ENCODE results near the gene THOC7.

THOC7 gene

GRCh38 chr3:63863150-63864007, at the start of gene THOC7, which contains the start of gene ATXN7:
Gene THOC7, minus strand, starts transcription at chr3:63863805. Its CDS starts 15 bp downstream, at chr3:63863790.
Gene ATXN7, plus strand, starts transcription at chr3:63863867. Its CDS starts 48,732 bp downstream, at chr3:63912599.
- peak; percentile 71 for DNase-seq

DNA sequence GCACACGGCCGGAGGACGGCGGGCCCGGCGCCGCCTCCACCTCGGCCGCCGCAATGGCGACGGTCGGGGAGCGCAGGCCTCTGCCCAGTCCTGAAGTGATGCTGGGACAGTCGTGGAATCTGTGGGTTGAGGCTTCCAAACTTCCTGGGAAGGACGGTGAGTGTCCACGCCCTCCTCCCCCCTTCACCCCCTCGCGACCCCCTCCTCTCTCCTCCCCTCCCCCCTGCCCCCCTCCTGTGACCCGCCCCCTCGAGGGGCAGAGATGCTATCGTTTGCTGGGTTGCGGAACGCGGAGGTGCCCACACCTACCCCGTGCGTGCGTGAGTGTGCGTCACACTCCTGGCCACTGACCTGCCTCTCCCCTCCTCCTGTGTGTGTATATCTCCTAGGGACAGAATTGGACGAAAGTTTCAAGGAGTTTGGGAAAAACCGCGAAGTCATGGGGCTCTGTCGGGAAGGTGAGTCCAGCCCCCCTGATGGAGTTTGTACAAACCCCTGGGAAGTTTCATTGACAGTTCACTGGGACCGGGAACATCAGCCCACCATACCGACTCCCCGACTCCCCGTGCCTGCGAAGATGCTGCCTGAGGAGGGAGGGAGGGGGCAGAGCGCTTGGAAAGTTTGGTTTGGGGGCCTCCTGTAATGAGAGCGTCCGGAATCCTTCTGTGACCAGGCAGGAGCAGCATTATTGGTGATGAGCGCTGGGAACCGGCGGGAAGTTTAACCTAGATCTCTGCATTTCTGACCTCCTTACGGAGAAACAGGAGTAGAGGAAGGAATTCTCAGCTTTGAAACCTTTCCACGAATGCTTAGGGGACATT, 49.4 kb upstream of the THOC7 start:
- DNase-seq = peak; percentile 71

DNA sequence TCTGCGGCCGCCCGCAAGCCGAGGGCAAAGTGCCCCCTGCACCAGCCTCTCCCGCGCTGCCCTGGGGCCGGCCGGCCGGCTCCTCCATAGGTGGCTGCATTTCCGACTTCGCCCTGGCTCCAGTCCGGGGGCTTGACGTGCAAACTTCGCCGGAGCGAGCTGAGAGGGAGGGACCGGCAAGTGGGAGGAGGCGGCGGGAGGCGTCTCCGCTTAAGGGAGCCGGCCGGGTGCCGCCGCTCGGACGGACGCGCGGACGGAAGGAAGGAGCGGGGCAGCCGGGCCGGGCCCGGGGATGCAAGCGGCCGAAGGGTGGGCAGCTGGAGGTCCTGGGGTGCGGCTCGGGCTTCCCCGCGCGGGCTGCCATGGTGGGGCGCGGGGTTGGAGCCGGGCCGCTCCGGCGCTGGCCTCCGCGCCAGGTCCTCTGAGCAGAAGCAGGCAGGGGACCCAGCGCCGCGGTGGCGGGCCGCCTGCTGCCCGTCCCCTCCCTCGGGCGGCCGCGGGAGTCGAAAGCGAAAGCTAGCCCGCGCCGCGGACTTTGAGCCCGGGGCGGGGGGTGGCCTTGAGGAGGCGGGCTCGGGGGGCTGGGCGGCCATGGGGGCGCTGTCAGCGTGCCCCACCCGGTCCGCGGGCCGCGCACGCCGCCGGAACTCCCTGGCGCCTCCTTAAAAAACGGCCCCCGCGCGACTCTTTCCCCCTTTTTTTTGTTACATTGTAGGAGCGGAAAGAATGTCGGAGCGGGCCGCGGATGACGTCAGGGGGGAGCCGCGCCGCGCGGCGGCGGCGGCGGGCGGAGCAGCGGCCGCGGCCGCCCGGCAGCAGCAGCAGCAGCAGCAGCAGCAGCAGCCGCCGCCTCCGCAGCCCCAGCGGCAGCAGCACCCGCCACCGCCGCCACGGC, 48.5 kb upstream of the THOC7 start, which contains the start of gene SCAANT1:
Gene SCAANT1 (minus strand): TSS at position 511 of the 895 bp plus-strand sequence.
- DNase-seq = peak; percentile 83

DNA sequence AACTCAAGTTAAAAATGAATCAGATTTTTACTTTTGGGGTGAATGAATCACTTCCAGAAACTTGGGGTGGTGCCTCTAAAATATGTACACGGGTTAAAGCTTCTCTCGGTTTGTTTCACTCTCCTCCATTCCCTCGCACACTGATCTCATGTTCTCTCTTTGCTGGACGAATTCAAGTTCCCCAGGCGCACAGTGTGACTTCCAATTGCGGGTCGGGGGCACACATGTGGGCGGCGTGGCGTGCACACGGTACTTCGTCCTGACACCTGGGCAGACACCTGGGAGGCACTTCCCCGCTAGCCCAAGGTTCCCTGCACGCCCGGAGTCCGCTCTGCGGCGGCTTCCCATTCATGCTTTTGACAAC, 47.9 kb upstream of the THOC7 start:
- DNase-seq = no peak

- no peak for DNase-seq
These were observed 47.3 kb upstream of the THOC7 start for GRCh38 chr3:63910891-63911290.

DNA sequence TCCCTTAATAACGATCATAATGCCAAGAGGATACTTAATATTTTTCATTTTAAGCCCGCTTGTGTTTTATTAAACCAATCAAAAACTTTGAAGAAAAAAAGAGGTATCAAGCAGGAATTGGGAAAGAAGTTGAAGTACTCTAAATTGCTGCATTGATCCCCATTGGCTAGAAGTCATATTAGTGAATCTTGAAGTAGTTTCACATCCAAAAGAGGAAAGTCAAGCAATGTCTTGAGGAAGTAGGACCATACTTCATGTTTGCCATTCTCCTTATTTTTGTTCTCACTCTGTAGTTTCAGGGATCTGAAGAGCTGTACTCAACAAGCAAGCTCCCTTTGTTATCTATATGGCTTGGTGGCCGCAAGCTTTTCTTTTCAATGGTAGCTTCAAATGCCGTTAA, 46.4 kb upstream of the THOC7 start:
- no peak for DNase-seq

DNA sequence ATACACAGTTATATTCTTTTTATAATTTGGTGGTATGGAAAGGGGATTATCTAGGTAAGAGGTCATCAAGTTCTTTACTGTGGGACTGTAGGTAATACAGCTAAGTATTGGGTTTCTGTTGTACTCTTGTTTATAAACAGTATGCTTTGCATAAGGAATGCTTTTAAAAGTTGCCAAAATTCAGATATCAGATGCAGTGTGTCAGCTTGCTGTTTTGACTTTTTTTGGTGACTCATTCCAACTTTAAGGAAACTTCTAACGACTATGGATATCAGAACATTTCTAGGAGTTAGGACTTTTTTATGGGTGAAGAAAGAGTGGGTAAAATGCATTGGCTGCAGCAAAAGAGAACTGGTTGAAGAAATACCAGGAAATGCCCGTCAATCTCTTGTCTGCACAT, 45.8 kb upstream of the THOC7 start:
- DNase-seq = no peak

- no peak for DNase-seq
These were observed 45.2 kb upstream of the THOC7 start for GRCh38 chr3:63908776-63909175.

DNA sequence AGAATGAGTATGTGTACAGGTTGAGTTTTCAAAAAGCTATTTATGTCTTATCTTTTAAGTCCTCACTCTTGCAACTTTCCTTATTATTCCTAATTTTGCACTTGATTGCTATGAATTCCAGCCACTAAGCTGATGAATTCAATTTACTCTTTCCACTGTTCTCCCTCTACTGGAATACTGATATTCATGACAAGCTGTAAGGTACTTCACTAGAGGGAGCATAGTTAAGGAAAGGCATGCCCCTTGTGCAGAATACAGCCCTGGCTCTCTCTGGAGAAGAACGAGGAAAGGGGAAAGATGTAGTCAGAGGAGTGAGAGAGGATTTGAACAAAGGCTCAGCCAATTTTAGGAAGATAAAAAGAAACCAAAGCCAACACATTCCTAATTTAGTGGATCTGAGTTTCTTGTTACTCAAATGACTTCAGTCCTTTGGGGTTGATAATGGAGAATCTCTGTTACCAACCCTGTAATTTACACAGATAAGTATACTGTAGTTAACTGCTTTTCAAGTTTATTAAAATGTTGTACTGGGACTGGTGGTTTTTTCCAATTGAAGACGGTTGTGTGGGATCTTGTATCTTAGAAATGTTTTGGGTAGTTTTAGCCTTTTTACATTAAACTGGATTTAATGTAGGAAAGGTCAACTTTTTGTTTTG, 44.6 kb upstream of the THOC7 start:
- DNase-seq = no peak

DNA sequence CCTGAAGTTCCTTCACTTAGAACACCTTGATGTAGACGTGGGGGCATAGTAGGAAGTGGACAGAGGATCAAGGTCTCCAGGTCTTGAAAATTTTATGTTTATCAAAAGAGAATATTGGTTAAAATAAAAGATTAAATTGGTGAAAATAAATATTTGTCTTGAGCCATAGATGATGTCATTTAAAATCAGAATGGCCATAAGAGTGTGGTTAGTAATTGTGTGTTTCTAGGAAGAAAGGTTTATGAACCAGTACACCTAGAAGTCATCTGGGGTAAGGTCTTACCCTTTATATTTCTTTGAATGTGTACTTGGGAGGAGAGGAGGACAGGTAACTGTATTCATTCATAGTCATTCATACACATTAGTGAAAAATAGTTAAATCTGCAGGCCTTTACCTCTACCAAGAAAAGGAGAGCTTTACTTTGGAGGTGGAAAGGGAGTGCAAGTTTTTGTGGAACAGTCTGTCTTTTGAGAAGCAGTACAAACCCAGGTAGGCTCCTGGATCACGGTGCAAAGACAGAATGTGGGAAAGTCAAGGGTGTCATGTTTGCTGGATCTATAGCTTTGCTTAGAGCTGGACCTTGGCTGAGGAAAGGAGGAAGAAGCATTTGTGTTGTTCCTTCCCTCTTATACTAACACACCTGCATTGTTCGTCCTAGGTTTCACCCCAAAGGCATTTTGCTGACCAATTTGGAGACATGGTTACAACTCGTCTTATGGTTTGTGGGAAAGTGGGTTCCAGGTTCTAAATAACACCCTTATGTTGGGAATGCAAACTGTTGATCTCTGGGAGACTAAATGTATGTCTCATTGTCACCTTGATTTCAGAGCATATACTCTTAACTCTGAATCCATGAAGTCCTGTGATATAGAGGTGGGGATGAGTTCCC, 42.4 kb upstream of the THOC7 start:
- no peak for DNase-seq

DNA sequence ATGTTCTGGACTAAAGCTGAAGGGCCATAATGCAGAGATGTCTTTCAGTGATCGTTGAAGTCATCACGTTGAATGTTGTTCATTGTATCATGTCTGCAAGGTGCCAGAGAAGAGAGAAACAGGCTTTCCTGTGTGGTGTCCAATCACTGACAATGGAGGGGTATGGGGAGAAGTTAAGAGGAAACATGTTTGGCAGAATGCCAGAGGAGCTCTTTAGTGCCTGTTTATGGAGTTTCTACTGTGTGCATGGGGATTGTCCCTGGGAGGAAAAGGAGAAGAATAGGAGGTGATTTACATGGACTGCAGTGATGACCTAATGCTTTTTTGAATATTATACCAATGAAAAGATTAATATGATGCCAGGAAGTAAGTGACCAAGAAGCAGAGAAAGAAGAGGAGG, 36.9 kb upstream of the THOC7 start:
- DNase-seq = no peak

- no peak for DNase-seq
These were observed 36.4 kb upstream of the THOC7 start for GRCh38 chr3:63900010-63900409.

- no peak for DNase-seq
These were observed 32.9 kb upstream of the THOC7 start for GRCh38 chr3:63896332-63897030.

GRCh38 chr3:63895422-63896189, 32.0 kb upstream of the THOC7 start:
- no peak for DNase-seq

DNA sequence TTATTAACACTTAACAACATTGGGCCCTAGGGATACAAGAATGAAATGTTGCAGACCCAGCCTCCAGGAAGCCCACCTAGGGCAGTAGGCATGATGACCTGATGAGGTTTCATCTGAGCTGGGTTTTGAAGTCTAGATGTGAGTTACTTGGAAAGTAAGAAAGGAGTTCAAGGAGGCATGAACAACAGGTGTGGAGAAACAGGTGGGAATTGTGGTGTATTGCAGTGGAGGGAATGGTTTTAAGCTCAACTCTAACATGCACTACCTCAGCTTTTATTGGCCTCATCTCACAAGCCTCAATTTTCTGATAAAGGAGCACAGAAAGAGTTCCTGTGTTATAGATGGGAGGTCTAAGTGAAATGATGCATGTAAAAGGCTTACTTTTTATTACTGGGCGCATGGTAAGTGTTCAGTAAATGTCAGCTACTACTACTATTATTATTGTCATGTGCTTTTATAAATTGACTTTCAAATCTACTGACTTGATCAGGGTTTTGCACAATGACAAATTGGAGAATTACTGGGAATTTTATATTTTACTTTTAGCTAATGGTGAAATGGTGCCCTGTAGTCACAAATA, 29.3 kb upstream of the THOC7 start:
- DNase-seq = no peak

GRCh38 chr3:63891518-63891917, 27.9 kb upstream of the THOC7 start:
- no peak for DNase-seq

GRCh38 chr3:63886858-63887257, 23.3 kb upstream of the THOC7 start:
- DNase-seq = no peak

DNA sequence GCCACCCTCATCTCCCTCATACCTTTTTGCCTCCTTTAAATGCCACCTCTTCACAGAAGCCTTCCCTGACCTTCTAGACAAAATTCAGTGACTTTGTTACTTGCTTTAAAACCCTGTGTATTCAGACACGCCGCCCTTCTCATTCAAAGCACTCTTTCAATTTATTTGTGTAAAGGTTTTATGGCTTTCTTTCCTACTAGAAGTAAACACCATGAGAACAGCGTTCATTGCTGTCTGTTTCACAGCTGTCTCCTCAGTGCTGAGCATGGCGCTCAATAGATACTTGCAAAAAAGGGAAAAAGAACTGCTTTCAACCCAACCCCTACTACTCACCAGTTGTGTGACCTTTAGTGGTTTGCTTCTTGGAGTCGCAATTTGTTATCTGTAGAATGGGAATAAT, 17.0 kb upstream of the THOC7 start:
- DNase-seq = no peak

- no peak for DNase-seq
These were observed 14.9 kb upstream of the THOC7 start for GRCh38 chr3:63878394-63879060.
